Mesendoderm (in vitro differentiated cells): Measurements from ENCODE around the gene NRP2.

ENCODE experiments used
- DNase-seq: peaks from one replicate; pipeline ENCODE4 v3.0.0; 2013
- H2AK5ac ChIP-seq: 2 replicates; pipeline ENCODE4 v1.6.1; 2013; ENCODE audit warnings: low read length, inconsistent platforms
- H2BK120ac ChIP-seq: 2 replicates; pipeline ENCODE4 v1.6.1; 2013; ENCODE audit warnings: low read depth, mild to moderate bottlenecking, low read length, moderate library complexity, mixed read lengths
- H2BK15ac ChIP-seq: replicated peaks from 2 replicates; pipeline ENCODE4 v1.6.1; 2013; ENCODE audit warnings: low read depth, mild to moderate bottlenecking, moderate library complexity
- H2BK5ac ChIP-seq: 2 replicates; pipeline ENCODE4 v1.6.1; 2013; ENCODE audit warnings: low read length, inconsistent platforms
- H3K18ac ChIP-seq: 2 replicates; pipeline ENCODE4 v1.6.1; 2013; ENCODE audit warnings: mild to moderate bottlenecking, low read length, mixed read lengths
- H3K23ac ChIP-seq: one replicate; pipeline ENCODE4 v1.6.1; 2013; ENCODE audit warnings: low read length
- H3K27ac ChIP-seq: 2 replicates; pipeline ENCODE4 v1.5.1; 2013; ENCODE audit warnings: low read depth, mild to moderate bottlenecking, inconsistent platforms, low read length, moderate library complexity
- H3K27me3 ChIP-seq: 2 replicates; pipeline ENCODE4 v1.6.1; 2013; ENCODE audit warnings: low read length, control low read depth, mild to moderate bottlenecking, inconsistent platforms; ENCODE audit not compliant: insufficient read depth, poor library complexity
- H3K36me3 ChIP-seq: 2 replicates; pipeline ENCODE4 v1.6.1; 2013; ENCODE audit warnings: low read length, inconsistent platforms; ENCODE audit not compliant: control insufficient read depth, insufficient read depth
- H3K4ac ChIP-seq: one replicate; pipeline ENCODE4 v1.6.1; 2013; ENCODE audit warnings: low read depth, mild to moderate bottlenecking, low read length, moderate library complexity
- H3K4me1 ChIP-seq: 2 replicates; pipeline ENCODE4 v1.6.1; 2013; ENCODE audit warnings: low read depth, low read length, inconsistent platforms; ENCODE audit not compliant: control insufficient read depth
- H3K4me2 ChIP-seq: 2 replicates; pipeline ENCODE4 v1.6.1; 2013; ENCODE audit warnings: low read length
- H3K4me3 ChIP-seq: 2 replicates; pipeline ENCODE4 v1.5.1; 2013; ENCODE audit warnings: mild to moderate bottlenecking, low read length
- H3K56ac ChIP-seq: one replicate; pipeline ENCODE4 v1.6.1; 2013; ENCODE audit warnings: low read length
- H3K79me1 ChIP-seq: 2 replicates; pipeline ENCODE4 v1.6.1; 2013; ENCODE audit warnings: low read length, inconsistent platforms
- H3K79me2 ChIP-seq: 2 replicates; pipeline ENCODE4 v1.6.1; 2013; ENCODE audit warnings: mild to moderate bottlenecking, low read length; ENCODE audit not compliant: control insufficient read depth, insufficient read depth
- H3K9ac ChIP-seq: 2 replicates; pipeline ENCODE4 v1.6.1; 2013; ENCODE audit warnings: low read length, inconsistent platforms
- H4K5ac ChIP-seq: one replicate; pipeline ENCODE4 v1.6.1; 2013; ENCODE audit warnings: low read length
- H4K8ac ChIP-seq: one replicate; pipeline ENCODE4 v1.6.1; 2013; ENCODE audit warnings: low read depth, mild to moderate bottlenecking, control low read depth, low read length, moderate library complexity
- WGBS: extraction: QIAGEN DNeasy Blood & Tissue Kit; methylation state at CpG from one replicate; pipeline ENCODE4 v1.1.7; 2013; ENCODE audit warnings: low lambda C conversion rate, missing lambda C conversion rate; ENCODE audit not compliant: insufficient coverage; ENCODE audit errors: extremely low coverage; 5-methylcytosine and 5-hydroxymethylcytosine counted together

The NRP2 gene

DNA sequence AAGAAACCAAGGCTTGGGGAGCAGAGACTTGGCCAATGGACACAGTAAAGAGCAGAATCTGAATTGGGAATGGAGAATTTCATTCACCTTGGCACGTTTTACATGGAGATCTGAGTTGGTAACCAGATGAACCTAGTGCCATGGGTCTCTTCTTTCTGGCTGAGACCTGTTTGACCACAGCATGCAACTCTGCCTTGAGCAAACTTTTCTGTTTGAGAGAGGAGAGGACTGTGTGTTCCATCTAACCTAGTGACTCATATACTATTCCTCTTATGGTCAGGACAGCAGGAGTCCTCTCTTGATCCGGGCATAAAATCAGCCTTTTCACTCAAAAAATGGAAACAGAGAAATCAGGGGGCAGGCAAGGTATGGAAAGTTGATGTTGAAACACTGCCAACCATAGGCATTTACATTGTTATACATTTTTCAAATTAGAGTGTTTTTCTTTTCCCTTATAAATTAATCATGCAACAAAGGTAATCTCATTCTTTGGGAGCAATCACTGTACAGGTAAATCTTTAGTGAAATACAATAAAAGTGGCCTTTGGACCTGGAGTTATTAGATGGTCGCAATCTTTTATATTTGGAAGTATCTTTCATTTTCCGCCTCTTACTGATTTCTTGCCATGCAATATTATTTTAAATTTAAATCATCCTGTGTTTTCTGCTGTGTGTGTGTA is 86.7 kb downstream of the NRP2 start:
- H3K9ac ChIP-seq = no peak overlapping the region
- no peaks in the 10 kb centered on the region for H3K27me3 ChIP-seq
- no peaks in the 10 kb centered on the region for H3K79me2 ChIP-seq
- H3K4me1 ChIP-seq = peaks cover 5% of the 10 kb centered on the region
- H3K79me1 ChIP-seq = no peaks in the 10 kb centered on the region
- no CpG with 5 or more reads among the region's 4 CpGs for WGBS
- no peak overlapping the region for H3K56ac ChIP-seq
- no peak overlapping the region for H3K18ac ChIP-seq
- no peak overlapping the region for H3K4me3 ChIP-seq
- no peak overlapping the region for H3K4ac ChIP-seq
- no peak for DNase-seq
- H4K8ac ChIP-seq = no peak overlapping the region
- no peak overlapping the region for H2AK5ac ChIP-seq
- H2BK120ac ChIP-seq = no peak overlapping the region
- H4K5ac ChIP-seq = no peak overlapping the region
- no peak overlapping the region for H3K4me2 ChIP-seq
- no peak overlapping the region for H3K27ac ChIP-seq
- no peak overlapping the region for H2BK5ac ChIP-seq
- H3K23ac ChIP-seq = no peak overlapping the region
- H3K36me3 ChIP-seq = peaks cover 5% of the 10 kb centered on the region
- H2BK15ac ChIP-seq = no peak overlapping the region

DNA sequence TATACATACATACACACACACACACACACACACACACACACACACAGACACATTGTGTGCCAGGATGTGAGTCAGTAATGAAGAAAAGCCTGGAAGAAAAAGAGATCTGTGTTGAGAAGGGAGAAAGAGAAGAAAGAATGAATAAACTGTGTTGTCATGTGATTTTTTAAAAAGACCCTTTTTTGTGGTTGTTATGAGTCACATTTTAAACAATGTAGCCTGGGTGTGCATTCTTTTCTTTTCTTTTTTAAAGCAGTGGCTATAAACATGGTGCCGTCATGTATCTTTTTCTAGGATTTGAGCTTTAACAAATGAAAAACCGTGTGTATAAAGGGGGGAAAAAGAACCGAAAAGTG is 87.2 kb downstream of the NRP2 start:
- Histone ChIP-seq H2AK5ac (no peak overlapping the region), H3K4me1 (peaks cover 2% of the 10 kb centered on the region), H3K18ac (no peak overlapping the region), H3K27ac (no peak overlapping the region), H3K36me3 (peaks cover 5% of the 10 kb centered on the region), H2BK120ac (no peak overlapping the region), H3K79me1 (no peaks in the 10 kb centered on the region), H3K56ac (no peak overlapping the region), H3K27me3 (no peaks in the 10 kb centered on the region), H3K79me2 (no peaks in the 10 kb centered on the region), H3K23ac (no peak overlapping the region), H3K4ac (no peak overlapping the region), H3K9ac (no peak overlapping the region), H3K4me2 (no peak overlapping the region), H4K5ac (no peak overlapping the region), H2BK15ac (no peak overlapping the region), H3K4me3 (no peak overlapping the region), H4K8ac (no peak overlapping the region), H2BK5ac (no peak overlapping the region)
- no CpG with 5 or more reads among the region's 3 CpGs for WGBS
- no peak for DNase-seq

DNA sequence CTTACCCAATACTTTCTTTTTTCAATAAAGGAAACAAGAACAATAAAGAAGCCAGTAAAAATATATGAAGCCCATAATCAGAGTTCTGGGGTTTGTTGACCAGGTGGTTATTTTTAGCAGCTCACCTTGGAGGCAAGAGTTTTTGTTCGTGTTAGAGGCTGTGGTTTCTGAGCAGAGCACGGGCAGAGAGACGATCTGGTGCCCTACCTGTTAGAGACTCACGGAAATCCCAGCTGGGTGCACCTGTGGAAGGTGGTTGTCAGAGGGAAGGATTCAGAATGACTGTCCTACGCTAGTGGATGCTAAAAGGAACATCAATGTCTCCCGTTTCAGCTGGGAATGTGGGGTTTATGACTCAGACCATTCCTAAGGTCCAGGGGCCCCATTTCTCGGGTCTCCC is 87.6 kb downstream of the NRP2 start:
- no peak overlapping the region for H3K56ac ChIP-seq
- H3K4me1 ChIP-seq = peaks cover 2% of the 10 kb centered on the region
- H3K9ac ChIP-seq = no peak overlapping the region
- H3K79me1 ChIP-seq = no peaks in the 10 kb centered on the region
- H3K27ac ChIP-seq = no peak overlapping the region
- H3K4ac ChIP-seq = no peak overlapping the region
- no peak overlapping the region for H3K4me3 ChIP-seq
- no peak overlapping the region for H3K18ac ChIP-seq
- H4K5ac ChIP-seq = no peak overlapping the region
- H3K36me3 ChIP-seq = peaks cover 5% of the 10 kb centered on the region
- no peak for DNase-seq
- no peak overlapping the region for H2AK5ac ChIP-seq
- no peaks in the 10 kb centered on the region for H3K27me3 ChIP-seq
- no peak overlapping the region for H3K23ac ChIP-seq
- no peak overlapping the region for H2BK120ac ChIP-seq
- H3K4me2 ChIP-seq = no peak overlapping the region
- no peak overlapping the region for H4K8ac ChIP-seq
- H3K79me2 ChIP-seq = no peaks in the 10 kb centered on the region
- no peak overlapping the region for H2BK5ac ChIP-seq
- H2BK15ac ChIP-seq = no peak overlapping the region
- no CpG with 5 or more reads among the region's 7 CpGs for WGBS

DNA sequence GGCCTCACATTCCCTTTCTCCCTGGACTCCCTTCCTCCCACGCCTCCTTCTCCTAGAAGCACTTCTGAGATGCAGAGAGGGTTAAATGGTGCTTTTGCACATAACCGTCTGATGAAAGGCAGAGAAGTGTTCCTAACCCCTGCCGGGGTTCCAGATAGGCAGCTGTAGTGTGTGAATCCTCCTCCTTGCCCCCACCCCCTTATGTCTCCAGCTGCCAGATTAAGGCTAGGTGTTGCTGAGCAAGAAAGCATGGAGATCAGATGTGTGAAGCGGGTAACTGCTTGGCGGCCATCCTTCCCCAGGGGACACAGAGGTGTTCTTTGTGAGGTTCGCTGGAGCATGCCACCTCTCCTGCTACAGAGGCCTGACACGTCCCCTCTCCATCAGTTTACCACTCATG is 88.3 kb downstream of the NRP2 start:
- no peak overlapping the region for H4K8ac ChIP-seq
- no peaks in the 10 kb centered on the region for H3K27me3 ChIP-seq
- H3K23ac ChIP-seq = no peak overlapping the region
- no peak overlapping the region for H3K4ac ChIP-seq
- no peak overlapping the region for H2BK15ac ChIP-seq
- no peaks in the 10 kb centered on the region for H3K79me1 ChIP-seq
- no peak overlapping the region for H3K9ac ChIP-seq
- peaks cover 2% of the 10 kb centered on the region for H3K4me1 ChIP-seq
- H2BK5ac ChIP-seq = no peak overlapping the region
- H3K4me3 ChIP-seq = no peak overlapping the region
- H3K27ac ChIP-seq = no peak overlapping the region
- no peak overlapping the region for H4K5ac ChIP-seq
- no CpG with 5 or more reads among the region's 7 CpGs for WGBS
- no peak overlapping the region for H3K56ac ChIP-seq
- H2BK120ac ChIP-seq = no peak overlapping the region
- no peaks in the 10 kb centered on the region for H3K79me2 ChIP-seq
- no peak overlapping the region for H3K4me2 ChIP-seq
- H3K18ac ChIP-seq = no peak overlapping the region
- H3K36me3 ChIP-seq = peaks cover 5% of the 10 kb centered on the region
- DNase-seq = peak; percentile 63
- H2AK5ac ChIP-seq = no peak overlapping the region

DNA sequence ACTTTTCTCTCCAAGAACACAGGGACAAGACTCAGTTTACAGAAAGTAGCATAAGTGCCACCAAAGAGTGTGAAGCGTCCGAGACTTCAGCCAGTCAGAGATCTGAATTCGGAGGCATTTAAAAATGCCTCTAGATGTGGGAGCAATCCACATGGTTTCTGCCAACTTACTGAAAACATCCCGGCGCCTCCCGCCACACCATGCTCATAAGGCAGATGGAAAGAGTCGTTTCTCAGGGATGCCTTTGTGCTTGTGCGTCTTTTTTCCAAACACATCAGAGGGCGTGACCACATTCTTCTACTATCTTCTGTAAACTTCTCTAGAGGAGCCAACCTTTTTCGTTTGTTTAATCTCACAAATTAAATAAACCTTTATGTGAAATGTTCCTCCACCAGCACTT is 88.7 kb downstream of the NRP2 start:
- Histone ChIP-seq H3K27ac (no peak overlapping the region), H3K9ac (no peak overlapping the region), H3K79me2 (no peaks in the 10 kb centered on the region), H4K5ac (no peak overlapping the region), H3K36me3 (peaks cover 5% of the 10 kb centered on the region), H3K18ac (no peak overlapping the region), H3K4ac (no peak overlapping the region), H3K4me3 (no peak overlapping the region), H3K4me1 (peaks cover 2% of the 10 kb centered on the region), H3K27me3 (no peaks in the 10 kb centered on the region), H3K56ac (no peak overlapping the region), H4K8ac (no peak overlapping the region), H3K23ac (no peak overlapping the region), H2BK15ac (no peak overlapping the region), H3K79me1 (no peaks in the 10 kb centered on the region), H2BK120ac (no peak overlapping the region), H2AK5ac (no peak overlapping the region), H3K4me2 (no peak overlapping the region), H2BK5ac (no peak overlapping the region)
- no peak for DNase-seq
- WGBS = no CpG with 5 or more reads among the region's 10 CpGs

DNA sequence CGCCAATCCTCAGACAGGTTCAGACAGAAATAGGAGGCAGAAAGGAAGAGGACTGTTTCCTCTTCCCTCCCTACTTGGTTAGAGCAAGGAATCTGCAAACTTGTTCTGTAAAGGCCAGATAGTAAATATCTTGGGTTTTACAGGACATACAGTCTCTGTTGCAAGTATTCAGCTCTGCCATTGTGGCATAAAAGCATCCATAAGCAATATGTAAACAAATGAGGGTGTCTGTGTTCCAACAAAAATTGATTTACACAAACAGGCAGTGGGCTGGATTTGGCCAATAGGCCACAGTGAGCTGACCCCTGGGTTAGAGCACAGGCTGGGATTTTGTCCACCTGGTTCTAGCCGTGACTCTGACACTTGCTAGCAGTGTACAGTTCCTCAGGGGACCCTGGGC is 89.4 kb downstream of the NRP2 start:
- no CpG with 5 or more reads among the region's 2 CpGs for WGBS
- no peak overlapping the region for H3K18ac ChIP-seq

More for the DNA sequence above, 89.4 kb downstream of the NRP2 start:
- Histone ChIP-seq H3K4me3 (no peak overlapping the region), H3K27me3 (no peaks in the 10 kb centered on the region), H3K9ac (no peak overlapping the region), H2BK5ac (no peak overlapping the region), H3K23ac (no peak overlapping the region), H3K79me2 (no peaks in the 10 kb centered on the region), H4K5ac (no peak overlapping the region), H4K8ac (no peak overlapping the region), H2BK15ac (no peak overlapping the region), H3K79me1 (no peaks in the 10 kb centered on the region), H3K4me2 (no peak overlapping the region), H3K36me3 (peaks cover 5% of the 10 kb centered on the region), H3K4me1 (peaks cover 2% of the 10 kb centered on the region), H2AK5ac (no peak overlapping the region), H3K56ac (no peak overlapping the region), H3K27ac (no peak overlapping the region), H3K4ac (no peak overlapping the region), H2BK120ac (no peak overlapping the region)
- DNase-seq = no peak
